ENCODE data around the gene TLCD1.

The TLCD1 gene

DNA sequence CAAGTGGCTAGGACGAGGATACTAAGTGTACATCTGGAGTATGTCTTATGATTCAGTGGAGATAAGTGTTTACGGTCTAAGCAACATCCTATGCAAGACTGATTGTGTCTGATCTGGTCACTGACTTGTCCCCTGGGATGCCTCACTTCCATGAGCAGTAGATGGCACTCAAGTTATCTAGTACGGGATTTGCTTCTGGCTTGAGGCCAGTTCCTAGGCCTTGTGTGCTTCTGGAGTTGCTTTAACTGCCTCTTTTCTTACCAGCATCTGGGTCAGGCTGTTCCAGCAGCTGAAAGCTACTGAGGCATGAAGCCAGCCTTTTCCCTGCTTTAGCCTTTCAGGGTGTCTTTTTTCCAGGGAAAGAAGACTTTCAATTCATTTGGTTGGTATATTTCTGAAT lies 41.1 kb downstream of the TLCD1 start:
- no peak for DNase-seq

DNA sequence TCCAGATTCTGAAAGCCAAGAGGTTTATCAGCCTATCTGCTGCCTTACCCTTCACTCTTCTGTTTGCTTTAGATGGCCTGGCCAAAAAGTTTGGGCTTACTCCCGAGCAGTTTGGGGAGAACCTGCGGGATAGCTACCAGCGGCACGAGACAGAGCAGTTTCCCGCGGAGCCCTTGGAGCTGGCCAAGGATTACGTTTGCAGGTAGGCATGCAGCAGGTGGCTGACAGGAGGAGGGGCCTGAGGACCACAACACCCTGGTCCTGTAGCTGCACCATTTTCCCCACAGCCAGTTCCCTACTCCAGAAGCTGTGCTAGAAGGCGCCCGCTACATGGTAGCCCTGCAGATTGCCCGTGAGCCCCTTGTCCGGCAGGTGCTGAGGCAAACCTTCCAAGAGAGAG lies 43.4 kb downstream of the TLCD1 start:
- no peak for DNase-seq

DNA sequence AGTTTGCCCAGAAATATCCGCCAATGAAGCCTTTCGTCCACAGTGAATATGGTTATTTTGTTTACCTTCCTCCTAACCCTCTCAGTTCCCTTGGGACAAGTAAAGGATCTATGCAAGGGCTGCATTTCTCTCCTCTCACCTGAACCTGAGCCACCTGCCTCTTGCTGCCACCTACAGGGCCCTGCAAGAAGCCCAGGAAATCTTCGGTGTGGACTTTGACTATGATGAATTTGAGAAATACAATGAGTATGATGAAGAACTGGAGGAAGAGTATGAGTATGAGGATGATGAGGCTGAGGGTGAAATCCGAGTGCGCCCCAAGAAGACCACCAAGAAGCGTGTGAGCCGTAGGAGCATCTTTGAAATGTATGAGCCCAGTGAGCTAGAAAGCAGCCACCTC lies 50.1 kb downstream of the TLCD1 start:
- DNase-seq, result no peak

DNA sequence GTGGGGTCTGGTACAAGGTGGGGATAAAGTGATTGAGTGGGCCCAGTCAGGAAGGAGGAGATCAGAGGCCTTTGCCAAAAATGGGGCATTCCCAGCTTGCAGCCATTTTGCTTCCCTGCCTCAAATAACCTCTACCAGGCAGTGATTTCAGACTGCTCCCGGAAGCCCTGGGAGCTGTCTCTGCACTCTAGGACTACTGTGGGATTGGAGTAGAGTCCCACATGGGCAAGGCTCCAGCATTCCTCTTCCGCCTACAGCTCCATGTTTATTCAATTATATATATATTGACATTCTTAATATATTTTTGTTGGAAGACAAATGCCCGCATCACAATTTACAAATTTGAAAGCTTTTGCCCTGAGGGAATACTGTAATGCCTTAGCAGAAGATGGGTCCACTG lies 50.5 kb downstream of the TLCD1 start:
- no peak for DNase-seq
